ENCODE measurements around the gene YJEFN3.

DNA sequence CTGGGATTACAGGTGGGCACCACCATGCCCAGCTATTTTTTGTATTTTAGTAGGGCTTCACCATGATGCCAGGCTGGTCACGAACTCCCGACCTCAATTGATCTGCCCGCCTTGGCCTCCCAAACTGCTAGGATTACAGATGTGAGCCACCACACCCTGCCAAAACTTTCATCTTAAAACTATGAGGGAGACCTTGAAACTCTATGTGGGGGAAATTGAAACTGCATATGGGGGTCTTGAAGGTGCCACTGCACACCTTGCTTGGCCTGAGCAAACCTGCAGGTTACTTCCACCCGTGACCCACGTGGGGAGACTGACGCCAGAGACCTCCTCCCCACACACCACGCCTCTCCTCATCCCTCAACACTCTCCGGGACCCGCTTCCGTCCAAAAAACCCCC, 25.0 kb downstream of the YJEFN3 start:
- TF ChIP-seq, protein P1, sequence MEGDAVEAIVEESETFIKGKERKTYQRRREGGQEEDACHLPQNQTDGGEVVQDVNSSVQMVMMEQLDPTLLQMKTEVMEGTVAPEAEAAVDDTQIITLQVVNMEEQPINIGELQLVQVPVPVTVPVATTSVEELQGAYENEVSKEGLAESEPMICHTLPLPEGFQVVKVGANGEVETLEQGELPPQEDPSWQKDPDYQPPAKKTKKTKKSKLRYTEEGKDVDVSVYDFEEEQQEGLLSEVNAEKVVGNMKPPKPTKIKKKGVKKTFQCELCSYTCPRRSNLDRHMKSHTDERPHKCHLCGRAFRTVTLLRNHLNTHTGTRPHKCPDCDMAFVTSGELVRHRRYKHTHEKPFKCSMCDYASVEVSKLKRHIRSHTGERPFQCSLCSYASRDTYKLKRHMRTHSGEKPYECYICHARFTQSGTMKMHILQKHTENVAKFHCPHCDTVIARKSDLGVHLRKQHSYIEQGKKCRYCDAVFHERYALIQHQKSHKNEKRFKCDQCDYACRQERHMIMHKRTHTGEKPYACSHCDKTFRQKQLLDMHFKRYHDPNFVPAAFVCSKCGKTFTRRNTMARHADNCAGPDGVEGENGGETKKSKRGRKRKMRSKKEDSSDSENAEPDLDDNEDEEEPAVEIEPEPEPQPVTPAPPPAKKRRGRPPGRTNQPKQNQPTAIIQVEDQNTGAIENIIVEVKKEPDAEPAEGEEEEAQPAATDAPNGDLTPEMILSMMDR (IDR thresholded peaks at IDR 0.05 in 4 of 5, conservative IDR thresholded peaks at IDR 0.05 in 1 of 5) = no peak
- TF ChIP-seq POLR2A (IDR thresholded peaks at IDR 0.05) = no peak
